ENCODE data around the gene OR10H5. TPM values are rescaled to one million over a fixed set of nuclear protein-coding genes. Genes with fewer than 3 reads are reported as not detected.

Gene OR10H5
- not detected in 5 replicates for total RNA-seq (2022; extraction: Qiagen RNA extraction)

GRCh38 chr19:15787611-15788155, at the start of gene OR10H5:
TSS of gene OR10H5 (plus strand) at chr19:15787661. CDS start at chr19:15794049, 6,388 bp downstream.

GRCh38 chr19:15737722-15738121, 49.7 kb upstream of the OR10H5 start, which contains the start of gene OR10H3:
TSS of gene OR10H3 (plus strand) at chr19:15737985. CDS start at chr19:15741393, 3,408 bp downstream.

DNA sequence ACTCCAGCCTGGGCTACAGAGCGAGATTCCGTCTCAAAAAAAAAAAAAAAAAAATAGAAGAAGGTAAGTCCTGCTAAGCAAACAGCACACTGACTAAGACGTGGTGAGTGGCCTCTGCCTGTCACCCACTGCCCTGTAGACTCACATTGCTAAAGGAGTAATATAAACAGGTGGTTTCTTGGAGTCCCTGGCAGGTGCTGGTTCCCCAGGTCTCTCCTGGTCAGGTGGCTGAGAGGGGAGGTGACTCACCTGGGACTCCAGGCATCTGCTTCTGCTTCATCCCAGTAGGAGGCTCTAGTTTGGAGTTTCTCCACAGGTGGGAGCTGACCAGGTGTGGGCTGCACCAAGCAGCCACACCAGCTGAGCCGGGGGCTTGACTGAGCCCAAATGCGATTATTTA, 27.8 kb downstream of the OR10H5 start, which contains the start of gene OR10H1:
OR10H1 (minus strand) TSS at position 359 of the 400 bp plus-strand sequence. CDS start 7,627 bp downstream, outside the sequence.

Other genes with a start within 250 kb of the OR10H5 start
- gene CYP4F8, start 172.4 kb upstream of the OR10H5 start, total RNA-seq (2022; extraction: Qiagen RNA extraction), result not detected in 5 replicates
- gene CYP4F3, start 146.8 kb upstream of the OR10H5 start, total RNA-seq (2022; extraction: Qiagen RNA extraction), result 2.7 to 4.9 TPM (median 3.2 TPM) in 5 replicates
- 1.8 to 2.4 TPM (median 2.4 TPM) in 5 replicates for gene CYP4F12, start 114.6 kb upstream of the OR10H5 start, total RNA-seq (2022; extraction: Qiagen RNA extraction)
- not detected in 5 replicates for gene OR10H2, start 59.6 kb upstream of the OR10H5 start, total RNA-seq (2022; extraction: Qiagen RNA extraction)
- not detected in 5 replicates for gene OR10H3, start 49.7 kb upstream of the OR10H5 start, total RNA-seq (2022; extraction: Qiagen RNA extraction)
- not detected in 5 replicates for gene OR10H1, start 28.0 kb downstream of the OR10H5 start, total RNA-seq (2022; extraction: Qiagen RNA extraction)
- 0.06 to 0.17 TPM (median 0.17 TPM) in 4 of 5 replicates, not detected in the other for gene CYP4F2, start 110.4 kb downstream of the OR10H5 start, total RNA-seq (2022; extraction: Qiagen RNA extraction)
- gene CYP4F11, start 146.9 kb downstream of the OR10H5 start, total RNA-seq (2022; extraction: Qiagen RNA extraction), result 4.9 to 7.0 TPM (median 5.2 TPM) in 5 replicates
- gene OR10H4, start 161.3 kb downstream of the OR10H5 start, total RNA-seq (2022; extraction: Qiagen RNA extraction), result not detected in 5 replicates